Choroid plexus epithelial cell (primary cell): ENCODE measurements around the gene FCAMR.

Source experiments
- DNase-seq: peaks from one replicate; pipeline ENCODE4 v3.0.0-alpha.2; 2010; ENCODE audit warnings: low read depth
- H3K4me3 ChIP-seq: 2 replicates; pipeline ENCODE4 v1.5.1; 2011; ENCODE audit warnings: low read depth, mild to moderate bottlenecking, control low read depth, low read length, moderate library complexity
- CTCF ChIP-seq: conservative IDR thresholded peaks from 2 replicates; pipeline ENCODE4 v1.5.1; 2011; ENCODE audit warnings: low read depth, mild to moderate bottlenecking, control low read depth, inconsistent platforms, low read length, moderate library complexity

The FCAMR gene

GRCh38 chr1:206992790-206993189 lies 22.5 kb upstream of the FCAMR start:
- H3K4me3 ChIP-seq = no peak overlapping the region
- no peak for TF ChIP-seq CTCF
- no peak for DNase-seq

- no peak overlapping the region for H3K4me3 ChIP-seq
- no peak for TF ChIP-seq CTCF
- DNase-seq = no peak
Observed at GRCh38 chr1:206987873-206988272, 17.6 kb upstream of the FCAMR start.

GRCh38 chr1:206986885-206987284 lies 16.6 kb upstream of the FCAMR start:
- no peak overlapping the region for H3K4me3 ChIP-seq
- DNase-seq = no peak
- no peak for TF ChIP-seq CTCF

GRCh38 chr1:206986402-206986801 lies 16.1 kb upstream of the FCAMR start:
- H3K4me3 ChIP-seq = no peak overlapping the region
- TF ChIP-seq CTCF = no peak
- DNase-seq = no peak

- DNase-seq = no peak
- H3K4me3 ChIP-seq = no peak overlapping the region
- no peak for TF ChIP-seq CTCF
Observed at GRCh38 chr1:206985162-206985749, 15.0 kb upstream of the FCAMR start.

GRCh38 chr1:206982216-206982615 lies 12.0 kb upstream of the FCAMR start:
- TF ChIP-seq CTCF = peak; percentile 73
- peak; percentile 48 for DNase-seq
- no peak overlapping the region for H3K4me3 ChIP-seq

GRCh38 chr1:206979379-206980043 lies 9.3 kb upstream of the FCAMR start:
- peak; percentile 62 for DNase-seq
- no peak overlapping the region for H3K4me3 ChIP-seq
- peak; percentile 77 for TF ChIP-seq CTCF
